HCT116 (cell line): ENCODE data around the gene STPG3. TPM values are rescaled to one million over a fixed set of nuclear protein-coding genes. Genes with fewer than 3 reads are reported as not detected.

Experiments
- ATAC-seq: fragments of 200-7000 bp; cut with Tn5 transposase; 2 replicates; pipeline ENCODE4 v1.9.1; 2020; ENCODE audit warnings: mild to moderate bottlenecking, moderate library complexity
- BruUV-seq: library from RNA; stranded (reverse); fragments of 400-500 nt; replicated peaks from 2 replicates; lab custom pipeline; 2021; lab: Mats Ljungman, UMichigan
- CTCF ChIA-PET: fragments of 300-600 bp; sonication (Branson Sonifier 250); formaldehyde crosslinking; loops from one replicate; lab custom pipeline; 2021; ENCODE audit warnings: antibody characterized with exemption; lab: Charles Lee
- POLR2A ChIA-PET: fragments of 300-600, 350-600 bp; sonication (Branson Sonifier 250); formaldehyde crosslinking; loops from one replicate; lab custom pipeline; 2021; ENCODE audit warnings: antibody characterized with exemption; lab: Charles Lee
- RAD21 ChIA-PET, 2 experiments: fragments of 300-600 bp; sonication (Branson Sonifier 250); formaldehyde crosslinking; loops; one replicate each; lab custom pipeline; 2023; ENCODE audit warnings: low total read pairs in 2 of 2; ENCODE audit not compliant: uncharacterized antibody in 2 of 2, unreplicated experiment in 2 of 2, low non-redundant PET in 1 of 2; lab: Charles Lee
- DNase-seq: peaks from one replicate; pipeline ENCODE4 v3.0.0-alpha.2; 2010; ENCODE audit warnings: low read depth, low spot score
- H2AFZ ChIP-seq: fragments of 200-600 bp; shearing (Covaris generic), sonication (generic); 2 replicates; pipeline ENCODE4 v1.6.1; 2017; ENCODE audit warnings: low read depth, mixed run types, mixed read lengths, antibody characterized with exemption, low read length; ENCODE audit not compliant: poor library complexity, severe bottlenecking
- H3K27ac ChIP-seq: 2 replicates; pipeline ENCODE4 v1.5.1; 2012; ENCODE audit warnings: low read depth, low read length
- H3K27me3 ChIP-seq: fragments of 200-600 bp; sonication (generic); 2 replicates; pipeline ENCODE4 v1.6.1; 2016; ENCODE audit warnings: mixed run types, low read length, mixed read lengths; ENCODE audit not compliant: insufficient read depth
- H3K36me3 ChIP-seq, 2 experiments: fragments of 200-500 bp in 1 of 2; fragments of 200-600 bp in 1 of 2; sonication (Bioruptor generic) in 1 of 2; sonication (generic) in 1 of 2; 2 replicates each; pipeline versions ENCODE4 v1.5.1 to v1.6.1; 2014 to 2016; ENCODE audit warnings: low read length in 2 of 2, inconsistent platforms in 1 of 2, mixed read lengths in 1 of 2, mixed run types in 1 of 2; ENCODE audit not compliant: insufficient read depth in 2 of 2, control insufficient read depth in 1 of 2
- H3K4me1 ChIP-seq, 2 experiments: fragments of 200-600 bp in 1 of 2; sonication (generic) in 1 of 2; 2 replicates each; pipeline versions ENCODE4 v1.5.1 to v1.6.1; 2012 to 2017; ENCODE audit warnings: low read length in 2 of 2, inconsistent platforms in 1 of 2, mild to moderate bottlenecking in 1 of 2, mixed read lengths in 1 of 2, mixed run types in 1 of 2, moderate library complexity in 1 of 2; ENCODE audit not compliant: insufficient read depth in 2 of 2, control insufficient read depth in 1 of 2
- H3K4me2 ChIP-seq: fragments of 200-600 bp; sonication (generic); 2 replicates; pipeline ENCODE4 v1.6.1; 2017; ENCODE audit warnings: mixed run types, low read length, mixed read lengths
- H3K4me3 ChIP-seq, 2 experiments: fragments of 200-600 bp in 1 of 2; sonication (generic) in 1 of 2; replicated peaks in 1 of 2; 2 replicates each; pipeline ENCODE4 v1.5.1; 2011 to 2016; ENCODE audit warnings: low read length in 2 of 2, control low read depth in 1 of 2, low read depth in 1 of 2, mild to moderate bottlenecking in 1 of 2, mixed read lengths in 1 of 2, mixed run types in 1 of 2
- H3K79me2 ChIP-seq: fragments of 200-600 bp; sonication (generic); 2 replicates; pipeline ENCODE4 v1.6.1; 2017; ENCODE audit warnings: mild to moderate bottlenecking, mixed run types, low read length, moderate library complexity, mixed read lengths; ENCODE audit not compliant: insufficient read depth
- H3K9ac ChIP-seq: fragments of 200-600 bp; sonication (generic); 2 replicates; pipeline ENCODE4 v1.6.1; 2016; ENCODE audit warnings: low read length, mixed read lengths
- H3K9me2 ChIP-seq: fragments of 200-600 bp; sonication (generic), shearing (Covaris generic); 2 replicates; pipeline ENCODE4 v1.6.1; 2017; ENCODE audit warnings: mixed run types, mild to moderate bottlenecking, moderate library complexity; ENCODE audit not compliant: insufficient read depth
- H3K9me3 ChIP-seq, 2 experiments: fragments of 200-500 bp in 1 of 2; fragments of 200-600 bp in 1 of 2; sonication (Bioruptor generic) in 1 of 2; sonication (generic) in 1 of 2; 2 replicates each; pipeline ENCODE4 v1.6.1; 2014 to 2017; ENCODE audit warnings: low read length in 2 of 2, mixed read lengths in 2 of 2, inconsistent platforms in 1 of 2, low read depth in 1 of 2, mild to moderate bottlenecking in 1 of 2, mixed run types in 1 of 2, moderate library complexity in 1 of 2; ENCODE audit not compliant: control insufficient read depth in 1 of 2, insufficient read depth in 1 of 2
- H4K20me1 ChIP-seq: fragments of 200-600 bp; sonication (generic), shearing (Covaris generic); 2 replicates; pipeline ENCODE4 v1.6.1; 2017; ENCODE audit warnings: mixed run types, mild to moderate bottlenecking, moderate library complexity; ENCODE audit not compliant: insufficient read depth
- ATF3 ChIP-seq: IDR thresholded peaks from 2 replicates; pipeline ENCODE4 v1.6.1; 2012
- CBX3 ChIP-seq: IDR thresholded peaks from 2 replicates; pipeline ENCODE4 v1.6.1; 2012; ENCODE audit warnings: low read depth
- CEBPB ChIP-seq: IDR thresholded peaks from 2 replicates; pipeline ENCODE4 v1.6.1; 2012; ENCODE audit warnings: low read depth
- ELF1 ChIP-seq: IDR thresholded peaks from 2 replicates; pipeline ENCODE4 v1.6.1; 2012; ENCODE audit warnings: low read depth, borderline replicate concordance
- FOSL1 ChIP-seq: IDR thresholded peaks from 2 replicates; pipeline ENCODE4 v1.6.1; 2012; ENCODE audit warnings: low read depth
- JUND ChIP-seq: IDR thresholded peaks from 2 replicates; pipeline ENCODE4 v1.6.1; 2012
- POLR2AphosphoS5 ChIP-seq: IDR thresholded peaks from 2 replicates; pipeline ENCODE4 v1.6.1; 2011; ENCODE audit warnings: mild to moderate bottlenecking, low read depth, low read length, moderate library complexity
- REST ChIP-seq: IDR thresholded peaks from 2 replicates; pipeline ENCODE4 v1.6.1; 2012; ENCODE audit warnings: low read depth
- SIN3A ChIP-seq: IDR thresholded peaks from 2 replicates; pipeline ENCODE4 v1.6.1; 2012; ENCODE audit warnings: low read depth
- SRF ChIP-seq: IDR thresholded peaks from 2 replicates; pipeline ENCODE4 v1.6.1; 2012; ENCODE audit warnings: low read depth
- ZBTB33 ChIP-seq: IDR thresholded peaks from 2 replicates; pipeline ENCODE4 v1.6.1; 2011; ENCODE audit warnings: mild to moderate bottlenecking, low read length, moderate library complexity; ENCODE audit not compliant: insufficient replicate concordance; ENCODE audit errors: extremely low read depth
- ZFX ChIP-seq: fragments of 450-650 bp; IDR thresholded peaks from 2 replicates; pipeline ENCODE4 v1.6.1; 2017
- ZNF274 ChIP-seq: fragments of 200-500 bp; sonication (Bioruptor generic); IDR thresholded peaks from 2 replicates; pipeline ENCODE4 v1.6.1; 2014; ENCODE audit warnings: mild to moderate bottlenecking, low read depth, low read length, inconsistent platforms
- intact Hi-C: fragments of 100-400 bp; cut with micrococcal nuclease; formaldehyde crosslinking; loops from 2 replicates; pipeline ENCODE4 v1.10.0; 2022
- total RNA-seq: library from RNA; stranded (reverse); gene quantifications from one replicate; pipeline ENCODE4 v1.2.1, GENCODE V29; 2021; ENCODE audit not compliant: unreplicated experiment

Gene STPG3
- total RNA-seq, 1 experiment from 2014 or later, result not detected

DNA sequence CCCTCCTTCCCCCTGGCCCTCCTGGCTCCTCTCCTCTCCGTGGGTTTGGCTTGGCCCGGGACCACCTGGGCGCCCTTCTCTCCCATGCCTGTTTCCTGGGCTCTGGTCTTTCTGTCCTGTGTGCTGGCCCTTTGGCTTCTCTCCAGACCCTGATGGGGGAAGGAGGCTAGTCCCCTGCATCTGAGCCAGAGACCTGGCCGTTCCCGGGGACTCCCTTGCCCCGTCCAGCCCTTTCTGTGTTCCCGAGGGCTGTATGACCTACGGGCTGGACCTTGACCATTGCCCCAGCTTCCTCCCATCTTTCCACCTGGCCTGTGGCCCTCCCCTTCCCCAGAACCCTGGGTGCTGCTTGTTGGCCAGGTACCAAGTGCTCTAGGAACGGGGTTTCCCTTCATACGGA, 12.4 kb downstream of the STPG3 start:
- Histone ChIP-seq H3K9me3 (no peaks in the 10 kb centered on the region), H2AFZ (no peak overlapping the region), H3K27ac (no peak overlapping the region; the same call in 1 of the 2 replicates), H3K36me3 (peaks cover 14 to 27% of the 10 kb centered on the region in 2 experiments), H3K9ac (no peak overlapping the region), H3K4me1 (no peaks in the 10 kb centered on the region), H3K4me3 (no peak overlapping the region), H3K4me2 (no peak overlapping the region), H3K9me2 (no peaks in the 10 kb centered on the region), H3K79me2 (peaks cover 15% of the 10 kb centered on the region; the same call in 1 of the 2 replicates), H3K27me3 (no peaks in the 10 kb centered on the region), H4K20me1 (no peaks in the 10 kb centered on the region)
- no peak for DNase-seq
- ATAC-seq, result no peak
- intact Hi-C loops, result no loop called here
- TF ChIP-seq FOSL1 (no peak), SIN3A (no peak), ATF3 (no peak), ZBTB33 (no peak)
- ChIA-PET CTCF (no interaction called here), RAD21 (no interaction called here), POLR2A (interaction anchor here (0.6 kb wide), 1 partner anchor 101 kb away, joined by 3 read pairs; no protein-coding TSS in a partner anchor)
- BruUV-seq, result no TSS peak

- ATAC-seq, result no peak
- CTCF ChIA-PET, result no interaction called here
- TF ChIP-seq SRF (no peak), ELF1 (no peak), JUND (no peak), ZBTB33 (no peak), POLR2AphosphoS5 (no peak), REST (no peak), ZNF274 (no peak), CBX3 (no peak), ZFX (no peak), CEBPB (no peak)
Observed at GRCh38 chr9:137264067-137264466, 13.0 kb downstream of the STPG3 start.

More at GRCh38 chr9:137264067-137264466, 13.0 kb downstream of the STPG3 start:
- intact Hi-C loops, result no loop called here
- H4K20me1 ChIP-seq, result no peaks in the 10 kb centered on the region
- no peaks in the 10 kb centered on the region for H3K9me3 ChIP-seq
- peaks cover 9% of the 10 kb centered on the region; the same call in 1 of the 2 replicates for H3K79me2 ChIP-seq
- no TSS peak for BruUV-seq
- no peak overlapping the region for H3K4me3 ChIP-seq
- H3K4me1 ChIP-seq, result no peaks in the 10 kb centered on the region
- no peak overlapping the region for H3K4me2 ChIP-seq
- H2AFZ ChIP-seq, result no peak overlapping the region
- H3K27me3 ChIP-seq, result no peaks in the 10 kb centered on the region
- DNase-seq, result no peak
- ChIA-PET RAD21 (no interaction called here), POLR2A (interaction anchor here (0.6 kb wide), 1 partner anchor 101 kb away, joined by 3 read pairs; no protein-coding TSS in a partner anchor)
- peaks cover 14 to 27% of the 10 kb centered on the region in 2 experiments; a peak in 3 of 4 replicates for H3K36me3 ChIP-seq
- H3K27ac ChIP-seq, result no peak overlapping the region
- H3K9ac ChIP-seq, result no peak overlapping the region
- H3K9me2 ChIP-seq, result no peaks in the 10 kb centered on the region
